Measurements from ENCODE around the gene SNX20.
A peak's percentile ranks its signal among the peaks of the same experiment; 100 is the strongest.

Gene SNX20

GRCh38 chr16:50675686-50676610 lies 5.2 kb downstream of the SNX20 start:
- no peak overlapping the region for H3K4me3 ChIP-seq (ENCODE audit: control insufficient read depth, low read depth, low read length)
- TF ChIP-seq, protein P1, sequence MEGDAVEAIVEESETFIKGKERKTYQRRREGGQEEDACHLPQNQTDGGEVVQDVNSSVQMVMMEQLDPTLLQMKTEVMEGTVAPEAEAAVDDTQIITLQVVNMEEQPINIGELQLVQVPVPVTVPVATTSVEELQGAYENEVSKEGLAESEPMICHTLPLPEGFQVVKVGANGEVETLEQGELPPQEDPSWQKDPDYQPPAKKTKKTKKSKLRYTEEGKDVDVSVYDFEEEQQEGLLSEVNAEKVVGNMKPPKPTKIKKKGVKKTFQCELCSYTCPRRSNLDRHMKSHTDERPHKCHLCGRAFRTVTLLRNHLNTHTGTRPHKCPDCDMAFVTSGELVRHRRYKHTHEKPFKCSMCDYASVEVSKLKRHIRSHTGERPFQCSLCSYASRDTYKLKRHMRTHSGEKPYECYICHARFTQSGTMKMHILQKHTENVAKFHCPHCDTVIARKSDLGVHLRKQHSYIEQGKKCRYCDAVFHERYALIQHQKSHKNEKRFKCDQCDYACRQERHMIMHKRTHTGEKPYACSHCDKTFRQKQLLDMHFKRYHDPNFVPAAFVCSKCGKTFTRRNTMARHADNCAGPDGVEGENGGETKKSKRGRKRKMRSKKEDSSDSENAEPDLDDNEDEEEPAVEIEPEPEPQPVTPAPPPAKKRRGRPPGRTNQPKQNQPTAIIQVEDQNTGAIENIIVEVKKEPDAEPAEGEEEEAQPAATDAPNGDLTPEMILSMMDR (IDR thresholded peaks at IDR 0.05; ENCODE audit: control insufficient read depth, insufficient read depth, low read depth, low read length, missing control alignments), result no peak
- DNase-seq (ENCODE audit: low read depth), result no peak

DNA sequence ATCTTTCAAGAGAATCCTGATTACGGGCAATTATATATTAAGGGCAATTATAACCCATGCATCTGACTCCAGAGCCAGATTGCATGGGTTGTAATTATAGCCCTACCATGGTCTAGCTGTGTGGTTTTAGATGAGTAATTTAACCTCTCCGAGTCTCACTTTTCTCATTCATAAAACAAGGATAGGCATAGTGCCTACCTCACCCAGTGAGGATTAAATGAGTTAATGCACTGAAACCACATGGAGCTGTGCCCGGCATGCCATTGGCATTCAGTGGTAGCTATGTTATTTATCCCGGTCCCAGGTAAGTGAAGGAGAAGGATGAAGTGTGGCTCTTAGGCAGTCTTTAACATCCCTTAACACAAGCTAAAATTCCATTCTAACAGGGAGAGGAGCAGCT lies 6.3 kb downstream of the SNX20 start:
- TF ChIP-seq, protein P1 (IDR thresholded peaks at IDR 0.05; ENCODE audit: control insufficient read depth, insufficient read depth, low read depth, low read length, missing control alignments), result no peak
- DNase-seq (ENCODE audit: low read depth), result no peak

GRCh38 chr16:50673496-50674275 lies 7.4 kb downstream of the SNX20 start:
- H3K4me3 ChIP-seq (ENCODE audit: control insufficient read depth, low read depth, low read length), result no peak overlapping the region
- no peak for DNase-seq (ENCODE audit: low read depth)
- TF ChIP-seq, protein P1 (IDR thresholded peaks at IDR 0.05; ENCODE audit: control insufficient read depth, insufficient read depth, low read depth, low read length, missing control alignments), result no peak

More for the DNA sequence above, 6.3 kb downstream of the SNX20 start:
- H3K4me3 ChIP-seq (ENCODE audit: control insufficient read depth, low read depth, low read length), result no peak overlapping the region

GRCh38 chr16:50671644-50672260 lies 9.4 kb downstream of the SNX20 start:
- no peak overlapping the region for H3K4me3 ChIP-seq (ENCODE audit: control insufficient read depth, low read depth, low read length)
- DNase-seq (ENCODE audit: low read depth), result no peak
- TF ChIP-seq, protein P1 (IDR thresholded peaks at IDR 0.05; ENCODE audit: control insufficient read depth, insufficient read depth, low read depth, low read length, missing control alignments), result peak; percentile 48

DNA sequence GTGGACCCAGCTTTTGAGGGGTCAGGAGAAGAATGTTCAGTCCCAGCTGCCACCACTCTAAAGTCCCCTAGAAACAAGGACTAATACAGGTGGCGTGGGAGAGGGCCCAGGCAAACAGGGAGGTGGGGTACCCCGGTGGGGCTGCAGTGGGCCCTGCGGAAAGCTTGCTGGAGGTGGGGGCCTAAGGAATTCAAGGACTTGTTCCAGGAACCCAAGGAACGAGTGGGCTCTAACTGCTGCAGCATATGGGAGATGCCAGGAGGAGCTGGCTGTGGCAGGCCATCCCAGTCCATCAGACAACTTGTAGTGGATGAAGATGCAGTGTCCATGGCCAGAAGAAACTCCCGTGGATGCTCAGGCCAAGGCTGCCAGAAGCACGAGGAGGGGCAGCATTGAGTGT lies 10.6 kb downstream of the SNX20 start:
- H3K4me3 ChIP-seq (ENCODE audit: control insufficient read depth, low read depth, low read length), result no peak overlapping the region
- TF ChIP-seq, protein P1 (IDR thresholded peaks at IDR 0.05; ENCODE audit: control insufficient read depth, insufficient read depth, low read depth, low read length, missing control alignments), result no peak
- no peak for DNase-seq (ENCODE audit: low read depth)

- TF ChIP-seq, protein P1 (IDR thresholded peaks at IDR 0.05; ENCODE audit: control insufficient read depth, insufficient read depth, low read depth, low read length, missing control alignments), result no peak
Measured at GRCh38 chr16:50669741-50670140, 11.4 kb downstream of the SNX20 start.

More at GRCh38 chr16:50669741-50670140, 11.4 kb downstream of the SNX20 start:
- H3K4me3 ChIP-seq (ENCODE audit: control insufficient read depth, low read depth, low read length), result no peak overlapping the region
- DNase-seq (ENCODE audit: low read depth), result no peak

Data from AG09309 (cell line).